22Rv1 (cell line): ENCODE results near the gene SERPIND1.

Experiments
- ZFX ChIP-seq: fragments of 450-650 bp; IDR thresholded peaks from 2 replicates; pipeline ENCODE4 v1.6.1; 2017; ENCODE audit warnings: antibody characterized with exemption, borderline replicate concordance
- TF ChIP-seq, protein P1 (sequence below): fragments of 450-650 bp; IDR thresholded peaks from 2 replicates; pipeline ENCODE4 v1.5.1; 2017; ENCODE audit warnings: mild to moderate bottlenecking

DNA sequence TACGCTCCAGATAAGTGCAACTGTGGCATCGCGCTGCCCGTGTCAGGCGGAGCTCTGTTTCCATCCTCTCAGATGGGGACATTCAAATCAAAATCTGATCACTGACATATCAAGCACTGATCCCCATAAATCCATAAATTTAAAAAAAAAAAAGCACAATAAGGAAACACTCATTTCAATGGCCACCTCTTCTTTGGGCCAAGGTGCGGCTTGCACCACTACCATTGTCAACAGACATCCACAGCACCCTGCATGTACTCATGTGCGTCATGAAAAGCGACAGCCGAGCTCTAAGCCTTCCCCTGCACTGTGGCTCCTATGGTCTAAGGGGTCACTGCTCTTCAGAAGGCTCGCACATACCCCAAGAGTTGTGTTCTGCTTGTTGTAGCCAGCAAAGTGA lies 26.7 kb upstream of the SERPIND1 start:
- TF ChIP-seq, protein P1, sequence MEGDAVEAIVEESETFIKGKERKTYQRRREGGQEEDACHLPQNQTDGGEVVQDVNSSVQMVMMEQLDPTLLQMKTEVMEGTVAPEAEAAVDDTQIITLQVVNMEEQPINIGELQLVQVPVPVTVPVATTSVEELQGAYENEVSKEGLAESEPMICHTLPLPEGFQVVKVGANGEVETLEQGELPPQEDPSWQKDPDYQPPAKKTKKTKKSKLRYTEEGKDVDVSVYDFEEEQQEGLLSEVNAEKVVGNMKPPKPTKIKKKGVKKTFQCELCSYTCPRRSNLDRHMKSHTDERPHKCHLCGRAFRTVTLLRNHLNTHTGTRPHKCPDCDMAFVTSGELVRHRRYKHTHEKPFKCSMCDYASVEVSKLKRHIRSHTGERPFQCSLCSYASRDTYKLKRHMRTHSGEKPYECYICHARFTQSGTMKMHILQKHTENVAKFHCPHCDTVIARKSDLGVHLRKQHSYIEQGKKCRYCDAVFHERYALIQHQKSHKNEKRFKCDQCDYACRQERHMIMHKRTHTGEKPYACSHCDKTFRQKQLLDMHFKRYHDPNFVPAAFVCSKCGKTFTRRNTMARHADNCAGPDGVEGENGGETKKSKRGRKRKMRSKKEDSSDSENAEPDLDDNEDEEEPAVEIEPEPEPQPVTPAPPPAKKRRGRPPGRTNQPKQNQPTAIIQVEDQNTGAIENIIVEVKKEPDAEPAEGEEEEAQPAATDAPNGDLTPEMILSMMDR = no peak
- TF ChIP-seq ZFX = no peak
